ENCODE results near the gene EFCAB9.

Gene EFCAB9

GRCh38 chr5:172182291-172182690 is 11.7 kb upstream of the EFCAB9 start:
- H3K4me1 Mint-ChIP-seq = peaks cover 44% of the 10 kb centered on the region
- TF ChIP-seq CTCF (IDR thresholded peaks at IDR 0.05) = no peak
- H3K9me3 Mint-ChIP-seq = peaks cover 10% of the 10 kb centered on the region
- H3K27ac Mint-ChIP-seq = no peak overlapping the region
- no peak for DNase-seq
- no peak overlapping the region for H3K4me3 Mint-ChIP-seq
- H3K36me3 Mint-ChIP-seq (ENCODE audit: low read depth) = peaks cover 14% of the 10 kb centered on the region
- peaks cover 13% of the 10 kb centered on the region for H3K27me3 Mint-ChIP-seq (ENCODE audit: low read depth, poor library complexity)

GRCh38 chr5:172183881-172184280 is 10.1 kb upstream of the EFCAB9 start:
- no peak overlapping the region for H3K4me3 Mint-ChIP-seq
- H3K9me3 Mint-ChIP-seq = peaks cover 10% of the 10 kb centered on the region
- no peak overlapping the region for H3K27ac Mint-ChIP-seq
- H3K27me3 Mint-ChIP-seq (ENCODE audit: low read depth, poor library complexity) = peaks cover 13% of the 10 kb centered on the region
- peaks cover 10% of the 10 kb centered on the region for H3K36me3 Mint-ChIP-seq (ENCODE audit: low read depth)
- H3K4me1 Mint-ChIP-seq = peaks cover 38% of the 10 kb centered on the region
- no peak for TF ChIP-seq CTCF (IDR thresholded peaks at IDR 0.05)
- no peak for DNase-seq

- Mint-ChIP-seq H3K27me3 (ENCODE audit: low read depth, poor library complexity) (peaks cover 13% of the 10 kb centered on the region), H3K36me3 (ENCODE audit: low read depth) (peaks cover 10% of the 10 kb centered on the region), H3K4me3 (no peak overlapping the region), H3K4me1 (peaks cover 34% of the 10 kb centered on the region), H3K9me3 (peaks cover 5% of the 10 kb centered on the region), H3K27ac (no peak overlapping the region)
- TF ChIP-seq CTCF (IDR thresholded peaks at IDR 0.05) = no peak
- DNase-seq = no peak
Observed at GRCh38 chr5:172185096-172185461, 8.9 kb upstream of the EFCAB9 start.

GRCh38 chr5:172186114-172186695 is 7.8 kb upstream of the EFCAB9 start:
- peaks cover 5% of the 10 kb centered on the region for H3K36me3 Mint-ChIP-seq (ENCODE audit: low read depth)
- DNase-seq = no peak
- H3K27ac Mint-ChIP-seq = no peak overlapping the region
- TF ChIP-seq CTCF (IDR thresholded peaks at IDR 0.05) = no peak
- H3K4me3 Mint-ChIP-seq = peak overlapping the region; percentile 89
- H3K9me3 Mint-ChIP-seq = no peaks in the 10 kb centered on the region
- peaks cover 34% of the 10 kb centered on the region for H3K4me1 Mint-ChIP-seq
- H3K27me3 Mint-ChIP-seq (ENCODE audit: low read depth, poor library complexity) = peaks cover 13% of the 10 kb centered on the region

GRCh38 chr5:172187118-172188032 is 6.6 kb upstream of the EFCAB9 start:
- H3K27me3 Mint-ChIP-seq (ENCODE audit: low read depth, poor library complexity) = peaks cover 13% of the 10 kb centered on the region
- H3K9me3 Mint-ChIP-seq = no peaks in the 10 kb centered on the region
- peaks cover 5% of the 10 kb centered on the region for H3K36me3 Mint-ChIP-seq (ENCODE audit: low read depth)
- peaks cover 34% of the 10 kb centered on the region for H3K4me1 Mint-ChIP-seq
- peak overlapping the region; percentile 19 for H3K27ac Mint-ChIP-seq
- DNase-seq = peak; percentile 41
- TF ChIP-seq CTCF (IDR thresholded peaks at IDR 0.05) = no peak
- H3K4me3 Mint-ChIP-seq = peak overlapping the region; percentile 89

Data from nephron progenitor cell (in vitro differentiated cells).